Cerebellar cortex (tissue), 1 donor: ENCODE results near the gene TMUB1.

Experiments
- DNase-seq: peaks from one replicate; pipeline ENCODE4 v3.0.0-alpha.2; 2015; ENCODE audit warnings: low spot score

TMUB1 gene

DNA sequence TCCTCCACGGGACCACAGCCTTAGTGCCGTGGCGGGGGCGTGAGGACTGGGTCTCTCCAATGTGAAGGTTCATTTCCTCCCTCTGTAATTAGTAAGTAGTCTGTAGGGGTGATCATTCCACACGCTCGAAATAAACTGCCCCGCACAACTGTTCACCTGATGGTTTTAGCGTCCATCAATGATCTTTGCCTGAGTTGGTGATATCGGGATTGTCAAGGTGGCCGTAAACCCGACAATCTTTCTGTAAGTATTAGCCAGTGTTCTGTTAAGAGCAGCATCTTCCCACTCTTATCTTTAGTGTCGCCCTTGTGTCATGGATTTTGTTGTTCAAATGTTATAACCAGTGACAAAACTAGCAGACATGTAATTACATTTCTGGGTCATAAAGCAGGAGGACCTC is 20.7 kb upstream of the TMUB1 start:
- DNase-seq = no peak

DNA sequence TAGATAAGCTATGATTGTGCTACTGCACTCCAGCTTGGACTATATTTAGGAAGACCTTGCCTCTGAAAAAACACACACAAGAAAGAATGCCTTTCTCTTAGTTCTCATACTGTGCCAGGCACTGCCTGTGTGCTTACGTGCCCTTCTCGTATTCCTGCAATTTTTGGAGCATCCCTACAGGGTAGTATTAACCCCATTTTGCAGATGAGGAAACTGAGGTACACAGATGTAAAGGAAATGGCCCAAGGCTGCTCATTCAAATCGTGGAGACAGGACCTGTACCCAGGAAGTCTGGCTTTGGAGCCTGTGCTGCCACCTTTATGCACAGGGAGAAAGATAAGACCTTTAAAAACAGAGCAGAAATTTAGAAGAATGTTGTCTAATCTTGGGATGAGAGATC is 19.7 kb upstream of the TMUB1 start:
- DNase-seq = no peak

DNA sequence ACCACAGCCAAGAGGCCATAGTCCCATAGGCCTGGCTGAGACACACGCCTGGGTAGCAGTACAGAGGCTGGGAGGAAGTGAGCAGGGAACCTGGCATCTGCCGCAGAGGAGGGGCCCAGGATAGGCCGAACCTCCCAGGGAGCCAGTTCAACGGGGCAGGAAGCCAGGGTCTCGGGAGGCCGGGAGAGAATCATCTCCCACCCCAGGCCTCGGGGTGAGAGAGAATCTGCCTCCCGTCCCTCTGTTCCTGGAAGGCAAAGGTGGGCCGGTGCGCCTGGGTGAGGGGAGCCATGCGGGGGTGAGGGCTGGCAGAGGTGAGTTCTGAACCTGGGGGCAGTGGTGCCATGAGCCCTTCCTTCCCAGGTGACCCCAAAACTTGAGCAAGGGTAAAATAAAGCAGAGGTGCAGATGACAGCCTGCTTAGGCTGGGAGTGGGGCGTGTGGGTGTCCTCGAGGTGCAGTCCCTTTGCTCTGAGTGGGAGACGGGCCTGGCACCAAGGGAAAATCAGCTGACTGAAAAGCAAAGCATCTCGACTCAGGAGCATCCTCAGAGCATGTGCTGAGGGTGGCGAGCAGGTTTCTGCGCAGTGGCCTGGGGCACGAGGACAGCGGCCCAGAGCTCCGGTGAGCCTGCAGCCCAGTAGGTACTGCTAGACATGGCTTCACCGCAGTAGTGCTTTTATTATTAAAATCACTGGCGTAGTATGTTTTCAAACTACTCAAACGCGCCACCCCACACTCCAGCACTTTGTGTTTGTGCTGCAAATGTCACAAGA is 18.5 kb upstream of the TMUB1 start:
- no peak for DNase-seq

- DNase-seq = no peak
Observed at GRCh38 chr7:151100921-151101320, 17.6 kb upstream of the TMUB1 start.

DNA sequence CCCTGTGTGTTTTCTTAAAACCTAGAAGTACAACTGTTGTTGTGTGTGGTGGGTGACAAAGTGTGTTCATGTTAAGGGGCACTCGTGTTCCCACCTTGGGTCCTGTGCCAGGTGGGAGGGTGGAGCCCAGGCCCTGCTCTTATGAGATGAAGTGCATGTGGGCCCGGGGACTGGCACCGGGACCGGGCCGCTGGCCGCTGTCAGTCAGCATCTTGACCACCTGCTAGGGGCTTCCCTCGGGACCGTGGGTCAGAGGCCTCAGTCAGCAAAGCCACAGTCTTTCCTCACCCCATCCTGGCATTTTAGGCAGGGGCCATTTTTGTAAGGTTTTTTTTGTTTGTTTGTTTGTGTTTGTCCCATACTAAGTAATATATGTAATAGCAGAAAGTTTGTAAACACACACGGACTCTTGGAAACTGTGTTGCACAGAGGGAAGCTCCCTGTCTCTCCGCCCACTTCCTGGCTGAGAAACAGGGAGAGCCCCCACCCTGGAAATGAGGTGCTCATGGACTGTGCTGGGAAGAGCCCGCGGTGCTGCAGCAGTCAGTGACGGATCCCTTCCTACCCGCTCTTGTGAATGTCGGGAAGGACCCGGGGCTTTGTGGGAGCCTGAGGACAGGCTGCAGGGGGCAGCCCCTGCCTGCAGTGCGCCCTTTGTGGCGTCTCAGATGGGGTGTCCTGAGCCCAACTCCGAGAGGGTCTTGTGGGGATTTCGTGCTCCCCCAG is 16.4 kb upstream of the TMUB1 start:
- no peak for DNase-seq

DNA sequence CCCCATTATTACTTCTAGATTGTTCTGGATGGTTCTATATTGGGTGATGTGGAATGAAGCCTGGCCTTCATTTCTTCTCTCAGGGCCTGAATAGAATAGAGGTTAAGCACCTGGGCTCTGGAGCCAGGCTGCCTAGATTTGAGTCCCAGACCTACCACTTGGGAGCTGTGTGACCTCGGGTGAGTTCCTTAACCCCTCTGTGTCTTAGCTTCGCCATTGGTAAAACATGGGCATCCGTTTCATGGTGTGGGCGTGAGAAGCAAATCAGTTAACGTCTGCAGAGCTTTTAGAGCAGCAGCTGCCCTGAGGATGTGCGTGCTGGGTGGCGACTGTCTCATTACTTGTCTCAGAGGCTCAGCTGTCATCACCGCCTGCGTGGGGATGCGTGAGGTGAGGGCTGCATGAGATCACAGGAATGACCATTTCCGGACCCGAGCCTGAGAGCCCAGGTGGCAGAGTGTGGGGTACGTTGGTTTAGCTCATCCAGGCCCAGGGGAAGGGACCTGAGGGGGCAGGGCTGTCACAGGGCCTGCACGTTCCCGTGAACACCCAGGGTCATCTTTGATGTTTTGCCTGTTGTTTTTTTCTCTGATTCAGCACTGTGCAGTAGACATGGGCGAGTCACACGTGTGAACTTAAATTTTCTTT is 12.7 kb upstream of the TMUB1 start:
- no peak for DNase-seq

GRCh38 chr7:151095123-151095797 is 12.0 kb upstream of the TMUB1 start:
- no peak for DNase-seq

DNA sequence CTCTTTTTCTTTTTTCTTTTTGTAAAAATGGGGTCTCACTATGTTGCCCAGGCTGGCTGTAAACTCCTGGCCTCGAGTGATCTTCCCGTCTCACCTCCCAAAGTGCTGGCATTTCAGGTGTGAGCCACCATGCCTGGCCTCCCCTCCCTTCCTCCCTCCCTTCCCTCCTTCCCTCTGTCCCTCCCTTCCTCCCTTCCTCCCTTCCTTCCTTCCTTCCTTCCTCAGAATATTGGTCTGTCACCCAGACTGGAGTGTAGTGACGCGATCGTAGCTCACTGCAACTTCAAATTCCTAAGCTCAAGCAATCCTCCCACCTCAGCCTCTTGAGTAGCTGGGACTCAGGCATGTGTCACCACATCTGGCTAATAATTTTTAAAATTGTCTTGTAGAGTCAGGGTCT is 11.4 kb upstream of the TMUB1 start:
- no peak for DNase-seq

DNA sequence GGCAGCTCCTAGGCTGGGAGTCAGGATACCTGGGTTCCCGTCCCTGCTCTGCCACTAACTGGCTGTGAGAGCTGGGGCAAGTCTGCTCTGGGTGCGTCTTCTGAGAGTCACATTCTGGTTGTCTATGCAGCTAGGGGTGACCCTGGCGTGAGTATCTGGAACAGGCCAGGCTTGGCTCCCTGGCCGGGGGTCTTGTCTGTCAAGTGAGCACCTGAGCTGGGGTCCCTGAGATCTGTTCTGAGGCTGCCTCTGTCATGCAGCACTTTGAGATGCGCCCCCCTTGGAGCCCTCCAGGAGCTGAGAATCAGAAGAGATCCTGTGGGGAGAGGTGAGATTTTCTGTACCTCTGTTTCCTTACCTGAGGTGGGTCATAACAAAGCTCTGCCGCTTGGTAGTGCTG is 10.5 kb upstream of the TMUB1 start:
- DNase-seq = no peak

DNA sequence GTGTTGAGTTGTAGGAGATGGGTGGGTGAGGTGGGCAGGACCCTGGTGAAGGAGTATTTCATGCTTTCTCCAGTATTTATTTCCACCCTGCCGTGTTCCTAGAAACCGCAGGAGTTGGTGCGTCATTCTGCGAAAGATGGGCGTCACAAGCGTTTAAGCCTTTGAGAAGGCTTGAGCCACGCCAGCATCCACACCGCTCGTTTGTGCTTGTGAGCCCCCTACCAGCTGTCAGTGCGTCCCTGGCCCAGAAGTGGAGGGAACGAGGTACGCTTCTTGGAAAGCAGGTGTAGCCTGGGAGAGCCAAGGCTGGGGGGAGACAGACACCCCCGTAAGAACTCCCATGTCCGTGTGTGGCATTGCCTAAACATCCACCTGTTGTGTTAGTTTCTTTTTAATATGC is 8.7 kb upstream of the TMUB1 start:
- DNase-seq = no peak

- DNase-seq = no peak
Observed at GRCh38 chr7:151091431-151091830, 8.1 kb upstream of the TMUB1 start.

- DNase-seq = no peak
Observed at GRCh38 chr7:151091003-151091402, 7.7 kb upstream of the TMUB1 start.

- DNase-seq = peak; percentile 87
Observed at GRCh38 chr7:151089893-151090730, 6.8 kb upstream of the TMUB1 start.

DNA sequence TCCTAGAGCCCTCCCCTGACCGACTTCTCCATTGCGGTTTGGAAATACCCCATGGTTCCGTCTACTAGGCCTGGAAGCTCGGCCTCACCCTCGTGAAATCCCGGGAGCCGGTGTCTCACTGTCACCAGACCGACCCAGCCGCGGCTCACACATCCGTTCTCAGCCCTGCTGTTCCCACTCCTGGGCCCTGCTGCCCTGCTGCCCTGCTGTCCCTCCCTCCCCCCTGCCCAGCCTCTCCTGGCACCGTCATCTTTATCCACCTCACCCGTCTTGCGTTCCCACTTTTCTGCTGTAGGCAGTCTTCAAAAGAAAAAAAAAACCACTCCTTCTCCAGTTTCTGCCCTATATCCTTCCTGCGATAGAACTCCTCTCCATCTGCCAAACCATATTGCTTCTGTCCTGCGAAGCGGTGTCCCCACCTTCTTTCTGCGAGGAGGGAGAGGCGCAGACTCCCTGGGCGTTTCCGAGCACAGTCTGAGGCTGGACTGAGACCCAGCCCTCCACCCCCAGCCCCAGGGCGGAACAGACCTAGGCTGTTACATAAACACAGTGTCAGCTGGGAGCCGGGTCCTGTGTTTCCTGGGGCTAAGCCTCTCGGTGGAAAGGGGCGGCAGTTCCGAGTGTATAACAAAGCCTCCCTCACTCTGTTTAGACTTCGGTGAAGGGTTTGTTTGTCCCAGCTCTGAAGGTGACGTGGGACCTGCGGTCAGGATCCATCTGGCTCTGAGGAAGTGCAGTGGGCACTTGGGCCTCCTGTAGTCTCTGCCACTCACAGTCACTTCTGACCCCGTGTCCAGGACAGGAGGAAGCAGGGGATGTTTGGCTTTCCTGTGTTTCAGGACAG is 5.8 kb upstream of the TMUB1 start:
- peak; percentile 57 for DNase-seq

DNA sequence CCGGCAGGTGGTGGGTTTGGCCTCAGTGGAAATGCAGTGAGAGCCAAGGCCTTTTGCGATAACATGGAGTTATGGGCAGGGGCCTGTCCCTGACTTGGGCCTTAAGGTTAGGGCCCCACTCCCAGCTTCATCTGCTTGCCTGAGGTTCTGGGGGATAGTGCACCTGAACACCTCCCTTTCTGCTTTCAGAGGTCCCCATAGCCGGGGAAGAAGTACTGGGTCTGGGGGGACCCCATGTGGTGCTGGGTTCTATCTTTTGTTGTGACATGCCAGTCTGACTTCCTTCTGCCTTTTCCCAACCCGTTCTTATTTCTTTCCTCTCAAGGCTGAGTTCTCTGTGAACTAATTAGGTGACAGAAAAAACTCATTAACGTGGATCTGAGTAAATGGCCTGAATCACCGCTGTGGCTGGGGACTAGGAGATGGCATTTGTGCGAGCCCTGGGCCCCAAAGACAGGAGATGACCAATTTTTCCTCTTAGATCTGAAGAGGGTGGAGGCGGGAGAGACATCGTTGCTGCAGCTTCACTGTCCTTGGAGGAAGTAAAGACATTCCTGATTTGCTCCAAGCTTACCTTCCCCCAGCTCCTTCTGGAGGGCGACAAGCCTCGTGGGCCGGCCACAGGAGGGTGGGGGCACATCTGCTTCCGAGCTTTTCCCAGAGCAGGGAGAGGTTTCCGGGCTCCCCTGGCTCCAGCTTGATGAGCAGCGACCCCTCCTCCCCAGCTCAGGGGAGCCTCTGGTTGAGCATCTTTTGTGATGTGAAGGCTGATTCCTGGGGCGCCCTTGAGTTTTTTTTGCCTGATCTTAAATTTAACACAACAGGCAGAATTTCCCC is 4.9 kb upstream of the TMUB1 start:
- DNase-seq = no peak

DNA sequence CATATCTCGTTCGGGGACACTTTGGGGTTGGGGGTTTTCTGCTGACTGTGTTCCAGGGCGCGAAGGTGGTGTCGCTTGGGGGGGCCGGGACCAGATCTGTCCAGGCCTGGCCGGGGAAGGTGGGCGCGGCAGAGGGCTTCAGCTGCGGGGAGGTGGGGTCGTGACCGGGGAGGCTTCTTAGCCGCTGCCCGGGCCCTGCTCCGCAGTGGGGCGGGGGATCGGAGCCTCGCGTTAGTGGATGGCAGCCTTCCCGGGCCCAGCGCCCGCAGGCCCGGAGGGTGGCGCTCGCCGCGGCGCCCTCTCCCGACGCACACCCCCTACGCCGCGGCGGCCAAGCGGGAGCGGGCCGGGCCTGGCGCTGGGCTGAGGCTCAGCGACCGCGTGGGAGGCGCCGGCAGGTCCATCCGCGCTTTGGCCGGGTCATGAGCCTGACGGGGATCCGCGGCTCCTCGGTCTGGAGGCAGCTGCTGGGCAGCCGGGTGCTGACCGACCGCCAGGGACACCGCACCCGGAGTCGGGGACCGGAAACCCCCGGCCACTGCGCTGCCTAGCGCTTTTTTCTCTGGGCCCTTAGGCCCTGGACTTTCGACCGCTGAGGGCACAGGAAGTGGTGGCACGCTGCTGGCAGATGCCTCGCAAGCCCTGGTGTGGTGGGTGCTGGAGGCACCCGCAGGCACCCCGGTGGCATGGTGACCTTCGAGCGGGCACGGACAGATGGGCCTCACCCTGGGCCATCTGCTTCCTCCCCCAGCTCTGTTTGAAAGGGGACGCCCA is 4.1 kb upstream of the TMUB1 start:
- DNase-seq = no peak

DNA sequence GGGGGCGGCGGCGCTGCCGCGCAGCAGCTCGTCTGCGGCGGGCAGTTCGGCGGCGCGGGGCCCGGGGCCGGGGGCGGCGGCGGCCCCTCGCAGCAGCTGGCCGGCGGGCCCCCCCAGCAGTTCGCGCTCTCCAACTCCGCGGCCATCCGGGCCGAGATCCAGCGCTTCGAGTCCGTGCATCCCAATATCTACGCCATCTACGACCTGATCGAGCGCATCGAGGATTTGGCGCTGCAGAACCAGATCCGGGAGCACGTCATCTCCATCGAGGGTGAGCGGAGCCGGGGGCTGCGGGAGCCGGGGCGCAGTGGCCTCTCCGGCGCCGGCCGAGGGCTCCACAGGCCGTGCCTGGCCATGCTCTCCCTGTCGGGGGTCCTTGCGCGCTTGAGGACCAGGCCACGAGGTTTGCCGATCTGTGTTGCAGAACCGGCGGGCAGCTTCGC is 3.5 kb upstream of the TMUB1 start:
- DNase-seq = no peak

GRCh38 chr7:151085691-151086620 is 2.7 kb upstream of the TMUB1 start, which contains the start of gene AGAP3:
TSS of gene AGAP3 (plus strand) at chr7:151086475. CDS start at chr7:151086742, 267 bp downstream.
- DNase-seq = peak; percentile 90
